Measurements from ENCODE around the gene PKP2. TPM values are rescaled to one million over a fixed set of nuclear protein-coding genes. Genes with fewer than 3 reads are reported as not detected.

PKP2 gene
- total and polyA plus RNA-seq, 4 experiments from 2014 or later = 0.52 to 0.86 (median 0.71) TPM

- POLR2A ChIA-PET (ENCODE audit: partially characterized antibody) = no interaction called here
- intact Hi-C loops (cut with micrococcal nuclease) = no loop called here
- H3K27ac Mint-ChIP-seq = no peak overlapping the region
- H3K36me3 Mint-ChIP-seq = no peaks in the 10 kb centered on the region
- CTCF ChIA-PET (ENCODE audit: partially characterized antibody) = no interaction called here
- H3K9me3 Mint-ChIP-seq = no peaks in the 10 kb centered on the region
- H3K4me3 ChIP-seq (ENCODE audit: low read length in 2 of 2) = no peak overlapping the region
- no peak for DNase-seq
- H3K27ac ChIP-seq (ENCODE audit: low read depth, low read length) = no peak overlapping the region
- H3K4me3 Mint-ChIP-seq = no peak overlapping the region
- no peaks in the 10 kb centered on the region for H3K36me3 ChIP-seq (ENCODE audit: insufficient read depth, low read length)
- H3K9me3 ChIP-seq (ENCODE audit: control insufficient read depth in 1 of 2, low read length in 2 of 2) = no peaks in the 10 kb centered on the region
- H3K4me1 ChIP-seq (ENCODE audit: insufficient read depth, low read length) = no peaks in the 10 kb centered on the region
- no peaks in the 10 kb centered on the region for H3K4me1 Mint-ChIP-seq
- no peaks in the 10 kb centered on the region for H3K27me3 ChIP-seq (ENCODE audit: insufficient read depth, low read length)
- H3K27me3 Mint-ChIP-seq = peaks cover 1 to 4% of the 10 kb centered on the region in 2 donors
Observed at GRCh38 chr12:32860192-32860591, 36.4 kb downstream of the PKP2 start.

DNA sequence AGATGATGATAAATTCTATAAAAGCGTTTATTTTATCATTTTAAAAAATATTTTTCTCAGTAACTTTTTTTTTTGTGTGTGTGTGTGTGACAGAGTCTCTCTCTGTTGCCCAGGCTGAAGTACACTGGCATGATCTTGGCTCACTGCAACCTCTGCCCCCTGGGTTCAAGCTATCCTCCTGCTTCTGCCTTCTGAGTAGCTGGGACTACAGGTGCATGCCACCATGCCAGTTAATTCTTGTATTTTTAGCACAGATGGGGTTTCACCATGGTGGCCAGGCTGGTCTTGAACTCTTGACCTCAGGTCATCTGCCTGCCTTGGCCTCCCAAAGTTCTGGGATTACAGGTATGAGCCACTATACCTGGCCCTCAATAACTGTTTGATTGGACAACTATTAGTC is 37.2 kb downstream of the PKP2 start:
- Mint-ChIP-seq H3K27me3 (peaks cover 1 to 4% of the 10 kb centered on the region in 2 donors), H3K27ac (no peak overlapping the region), H3K36me3 (no peaks in the 10 kb centered on the region), H3K9me3 (no peaks in the 10 kb centered on the region), H3K4me3 (no peak overlapping the region), H3K4me1 (no peaks in the 10 kb centered on the region)
- no peak for DNase-seq
- no peaks in the 10 kb centered on the region for H3K36me3 ChIP-seq (ENCODE audit: insufficient read depth, low read length)
- CTCF ChIA-PET (ENCODE audit: partially characterized antibody) = no interaction called here
- H3K4me1 ChIP-seq (ENCODE audit: insufficient read depth, low read length) = no peaks in the 10 kb centered on the region
- POLR2A ChIA-PET (ENCODE audit: partially characterized antibody) = no interaction called here
- H3K27me3 ChIP-seq (ENCODE audit: insufficient read depth, low read length) = no peaks in the 10 kb centered on the region
- H3K27ac ChIP-seq (ENCODE audit: low read depth, low read length) = no peak overlapping the region
- H3K4me3 ChIP-seq (ENCODE audit: low read length in 2 of 2) = no peak overlapping the region
- no peaks in the 10 kb centered on the region for H3K9me3 ChIP-seq (ENCODE audit: control insufficient read depth in 1 of 2, low read length in 2 of 2)
- intact Hi-C loops (cut with micrococcal nuclease) = no loop called here

DNA sequence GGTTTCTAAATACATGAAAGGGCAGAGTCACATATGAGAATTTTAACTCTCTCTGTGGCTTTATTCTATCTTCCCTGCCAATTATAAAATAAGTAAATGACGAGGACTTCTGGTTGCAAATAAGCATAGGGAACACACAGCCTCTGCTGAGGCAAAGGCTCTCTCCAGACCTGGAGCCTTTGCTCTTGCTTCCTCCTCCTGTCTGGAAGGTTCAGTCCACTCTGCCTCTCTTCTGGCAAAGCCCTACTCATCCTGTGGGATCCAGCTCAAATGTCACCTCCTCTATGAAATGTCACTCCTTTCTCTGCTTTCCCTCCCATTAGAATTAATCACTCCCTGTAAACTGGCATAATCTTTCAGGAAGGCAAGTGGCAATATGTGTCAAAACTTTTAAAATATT is 41.9 kb downstream of the PKP2 start:
- no peaks in the 10 kb centered on the region for H3K9me3 Mint-ChIP-seq
- CTCF ChIA-PET (ENCODE audit: partially characterized antibody) = no interaction called here
- no peaks in the 10 kb centered on the region for H3K4me1 ChIP-seq (ENCODE audit: insufficient read depth, low read length)
- H3K27ac ChIP-seq (ENCODE audit: low read depth, low read length) = no peak overlapping the region
- no peaks in the 10 kb centered on the region for H3K27me3 ChIP-seq (ENCODE audit: insufficient read depth, low read length)
- intact Hi-C loops (cut with micrococcal nuclease) = no loop called here
- H3K36me3 ChIP-seq (ENCODE audit: insufficient read depth, low read length) = no peaks in the 10 kb centered on the region
- no peak overlapping the region for H3K4me3 ChIP-seq (ENCODE audit: low read length in 2 of 2)
- no peak overlapping the region for H3K4me3 Mint-ChIP-seq
- no peaks in the 10 kb centered on the region for H3K9me3 ChIP-seq (ENCODE audit: control insufficient read depth in 1 of 2, low read length in 2 of 2)
- no peak overlapping the region for H3K27ac Mint-ChIP-seq
- H3K4me1 Mint-ChIP-seq = no peaks in the 10 kb centered on the region
- no peaks in the 10 kb centered on the region for H3K36me3 Mint-ChIP-seq
- POLR2A ChIA-PET (ENCODE audit: partially characterized antibody) = no interaction called here
- no peak for DNase-seq
- H3K27me3 Mint-ChIP-seq = peaks cover 0 to 5% of the 10 kb centered on the region in 2 donors

GRCh38 chr12:32854097-32854496 is 42.5 kb downstream of the PKP2 start:
- ChIA-PET CTCF (ENCODE audit: partially characterized antibody) (no interaction called here), POLR2A (ENCODE audit: partially characterized antibody) (no interaction called here)
- intact Hi-C loops (cut with micrococcal nuclease) = no loop called here
- no peak for DNase-seq
- H3K4me1 ChIP-seq (ENCODE audit: insufficient read depth, low read length) = no peaks in the 10 kb centered on the region
- no peaks in the 10 kb centered on the region for H3K36me3 ChIP-seq (ENCODE audit: insufficient read depth, low read length)
- Mint-ChIP-seq H3K9me3 (no peaks in the 10 kb centered on the region), H3K36me3 (no peaks in the 10 kb centered on the region), H3K4me3 (no peak overlapping the region), H3K27ac (no peak overlapping the region), H3K4me1 (no peaks in the 10 kb centered on the region), H3K27me3 (peaks cover 0 to 5% of the 10 kb centered on the region in 2 donors)
- H3K4me3 ChIP-seq (ENCODE audit: low read length in 2 of 2) = no peak overlapping the region
- H3K27ac ChIP-seq (ENCODE audit: low read depth, low read length) = no peak overlapping the region
- no peaks in the 10 kb centered on the region for H3K9me3 ChIP-seq (ENCODE audit: control insufficient read depth in 1 of 2, low read length in 2 of 2)
- no peaks in the 10 kb centered on the region for H3K27me3 ChIP-seq (ENCODE audit: insufficient read depth, low read length)

DNA sequence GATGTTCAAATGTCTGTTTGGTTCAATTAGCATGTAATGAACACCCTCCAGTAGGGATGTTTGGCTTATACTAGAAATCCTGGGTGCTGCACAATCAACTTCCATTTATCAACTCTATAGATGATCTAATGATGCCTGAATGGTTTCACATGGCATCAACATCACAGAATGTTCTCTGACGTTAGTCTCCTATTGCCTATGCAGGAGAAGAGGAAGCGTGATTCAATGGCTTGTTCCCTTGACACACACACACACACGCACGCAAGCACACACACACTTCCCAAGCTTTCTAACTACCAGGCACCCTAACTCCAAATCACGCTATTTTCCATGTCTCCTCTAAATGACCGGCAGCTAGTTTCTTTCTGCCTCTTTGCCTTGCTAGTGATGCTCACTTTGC is 49.3 kb downstream of the PKP2 start:
- Histone ChIP-seq H3K36me3 (ENCODE audit: insufficient read depth, low read length) (no peaks in the 10 kb centered on the region), H3K27me3 (ENCODE audit: insufficient read depth, low read length) (no peaks in the 10 kb centered on the region), H3K9me3 (ENCODE audit: control insufficient read depth in 1 of 2, low read length in 2 of 2) (no peaks in the 10 kb centered on the region), H3K27ac (ENCODE audit: low read depth, low read length) (no peak overlapping the region), H3K4me3 (ENCODE audit: low read length in 2 of 2) (no peak overlapping the region), H3K4me1 (ENCODE audit: insufficient read depth, low read length) (no peaks in the 10 kb centered on the region)
- no peak for DNase-seq
- intact Hi-C loops (cut with micrococcal nuclease) = no loop called here
- Mint-ChIP-seq H3K27me3 (peaks cover 0 to 2% of the 10 kb centered on the region in 2 donors), H3K4me3 (no peak overlapping the region), H3K36me3 (no peaks in the 10 kb centered on the region), H3K9me3 (no peaks in the 10 kb centered on the region), H3K4me1 (no peaks in the 10 kb centered on the region), H3K27ac (no peak overlapping the region)
- CTCF ChIA-PET (ENCODE audit: partially characterized antibody) = no interaction called here
- POLR2A ChIA-PET (ENCODE audit: partially characterized antibody) = no interaction called here

DNA sequence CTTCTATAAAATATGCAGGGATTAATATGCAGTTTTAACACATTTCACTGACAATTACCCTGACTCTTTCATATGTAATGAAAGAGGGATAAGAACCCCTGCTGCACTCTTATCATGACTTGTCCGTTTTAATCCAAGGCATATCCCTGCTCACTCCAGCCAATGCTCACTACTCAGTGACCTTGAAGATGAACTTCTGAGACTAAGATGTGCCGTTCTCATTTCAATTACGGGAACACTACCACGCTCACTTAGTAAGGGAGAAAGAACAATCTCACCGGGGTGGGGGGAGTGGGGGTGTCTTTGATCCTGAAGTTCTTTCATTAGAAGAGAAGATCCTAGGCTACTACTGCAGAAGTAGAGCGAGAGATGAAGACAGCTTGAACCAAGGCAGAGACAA is 50.5 kb downstream of the PKP2 start:
- H3K4me3 Mint-ChIP-seq = no peak overlapping the region
- intact Hi-C loops (cut with micrococcal nuclease) = no loop called here
- POLR2A ChIA-PET (ENCODE audit: partially characterized antibody) = no interaction called here

DNA sequence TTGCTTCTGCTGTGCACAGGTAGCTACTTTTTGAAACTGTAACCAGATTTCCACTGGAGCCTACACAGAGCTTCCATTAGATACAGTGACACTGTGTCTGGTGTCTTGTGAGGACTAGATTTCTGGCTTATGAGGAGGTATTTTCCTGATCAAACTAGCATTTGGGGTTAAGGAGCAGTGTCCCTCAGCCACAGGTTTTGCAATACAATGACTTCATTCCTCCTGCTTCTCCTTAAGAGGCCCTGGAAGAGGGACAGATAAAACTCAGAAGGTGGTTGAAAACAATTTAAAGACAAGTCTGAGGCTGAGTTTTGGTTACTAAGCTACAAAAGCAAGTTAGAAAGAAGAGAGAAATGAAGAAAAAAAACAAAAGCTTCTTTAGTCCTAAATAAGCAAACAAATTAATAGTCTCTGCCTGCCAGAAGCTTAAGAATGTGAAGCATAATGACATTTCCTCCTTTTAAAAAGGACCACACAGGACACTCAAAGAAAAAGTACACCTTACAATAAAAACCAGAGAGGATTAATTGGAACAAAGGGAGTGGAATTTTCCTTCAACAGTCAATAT is 53.0 kb downstream of the PKP2 start:
- Mint-ChIP-seq H3K4me1 (no peaks in the 10 kb centered on the region), H3K9me3 (no peaks in the 10 kb centered on the region), H3K27me3 (peaks cover 2 to 4% of the 10 kb centered on the region in 2 donors), H3K27ac (no peak overlapping the region), H3K36me3 (no peaks in the 10 kb centered on the region), H3K4me3 (no peak overlapping the region)
- POLR2A ChIA-PET (ENCODE audit: partially characterized antibody) = no interaction called here
- no peaks in the 10 kb centered on the region for H3K4me1 ChIP-seq (ENCODE audit: insufficient read depth, low read length)
- no peak overlapping the region for H3K4me3 ChIP-seq (ENCODE audit: low read length in 2 of 2)
- intact Hi-C loops (cut with micrococcal nuclease) = no loop called here
- CTCF ChIA-PET (ENCODE audit: partially characterized antibody) = interaction anchor here (1.4 kb wide), 1 partner anchor 10 kb away, joined by 3 read pairs; no protein-coding TSS in a partner anchor
- no peaks in the 10 kb centered on the region for H3K36me3 ChIP-seq (ENCODE audit: insufficient read depth, low read length)
- no peak for DNase-seq
- no peak overlapping the region for H3K27ac ChIP-seq (ENCODE audit: low read depth, low read length)
- no peaks in the 10 kb centered on the region for H3K9me3 ChIP-seq (ENCODE audit: control insufficient read depth in 1 of 2, low read length in 2 of 2)
- H3K27me3 ChIP-seq (ENCODE audit: insufficient read depth, low read length) = no peaks in the 10 kb centered on the region

More for the DNA sequence above, 50.5 kb downstream of the PKP2 start:
- no peak overlapping the region for H3K4me3 ChIP-seq (ENCODE audit: low read length in 2 of 2)
- Mint-ChIP-seq H3K9me3 (no peaks in the 10 kb centered on the region), H3K27ac (no peak overlapping the region), H3K4me1 (no peaks in the 10 kb centered on the region), H3K36me3 (no peaks in the 10 kb centered on the region), H3K27me3 (peaks cover 2 to 4% of the 10 kb centered on the region in 2 donors)
- CTCF ChIA-PET (ENCODE audit: partially characterized antibody) = no interaction called here
- DNase-seq = no peak
- no peaks in the 10 kb centered on the region for H3K9me3 ChIP-seq (ENCODE audit: control insufficient read depth in 1 of 2, low read length in 2 of 2)
- no peaks in the 10 kb centered on the region for H3K4me1 ChIP-seq (ENCODE audit: insufficient read depth, low read length)
- no peaks in the 10 kb centered on the region for H3K27me3 ChIP-seq (ENCODE audit: insufficient read depth, low read length)
- no peak overlapping the region for H3K27ac ChIP-seq (ENCODE audit: low read depth, low read length)
- H3K36me3 ChIP-seq (ENCODE audit: insufficient read depth, low read length) = no peaks in the 10 kb centered on the region

- Histone ChIP-seq H3K4me3 (ENCODE audit: low read length in 2 of 2) (no peak overlapping the region), H3K4me1 (ENCODE audit: insufficient read depth, low read length) (no peaks in the 10 kb centered on the region), H3K27me3 (ENCODE audit: insufficient read depth, low read length) (no peaks in the 10 kb centered on the region), H3K36me3 (ENCODE audit: insufficient read depth, low read length) (no peaks in the 10 kb centered on the region), H3K9me3 (ENCODE audit: control insufficient read depth in 1 of 2, low read length in 2 of 2) (no peaks in the 10 kb centered on the region), H3K27ac (ENCODE audit: low read depth, low read length) (no peak overlapping the region)
- Mint-ChIP-seq H3K9me3 (no peaks in the 10 kb centered on the region), H3K4me3 (no peak overlapping the region), H3K27ac (no peak overlapping the region), H3K27me3 (peaks cover 2 to 4% of the 10 kb centered on the region in 2 donors), H3K4me1 (no peaks in the 10 kb centered on the region), H3K36me3 (no peaks in the 10 kb centered on the region)
- POLR2A ChIA-PET (ENCODE audit: partially characterized antibody) = no interaction called here
- DNase-seq = no peak
- CTCF ChIA-PET (ENCODE audit: partially characterized antibody) = no interaction called here
- intact Hi-C loops (cut with micrococcal nuclease) = no loop called here
Observed at GRCh38 chr12:32841061-32841460, 55.5 kb downstream of the PKP2 start.
